HG02973 (cell line): ENCODE results near the gene SNRNP200.
"Not testable (repeated sequence)": the region's sequence is repeated elsewhere in the genome, so short reads cannot be mapped to it uniquely, and the experiment has no call there.

Experiments used
- ATAC-seq: cut with Tn5 transposase; IDR thresholded peaks from one replicate; pipeline ENCODE4 v1.9.1; 2021; ENCODE audit warnings: moderate library complexity; ENCODE audit not compliant: unreplicated experiment

SNRNP200 gene

GRCh38 chr2:96276787-96277499, 28.4 kb downstream of the SNRNP200 start:
- ATAC-seq = no peak

GRCh38 chr2:96274355-96275056, 30.8 kb downstream of the SNRNP200 start:
- no peak for ATAC-seq

- ATAC-seq = no peak
Observed at GRCh38 chr2:96273763-96274162, 31.6 kb downstream of the SNRNP200 start.

- no peak for ATAC-seq
Observed at GRCh38 chr2:96271995-96272394, 33.4 kb downstream of the SNRNP200 start.

GRCh38 chr2:96267159-96267971, 38.0 kb downstream of the SNRNP200 start:
- no peak for ATAC-seq

GRCh38 chr2:96265840-96266679, 39.3 kb downstream of the SNRNP200 start, which contains the start of the genes CIAO1 and TMEM127:
CIAO1 (plus strand) TSS chr2:96266225; CDS start chr2:96266351, 126 bp downstream.
TMEM127 (minus strand) TSS chr2:96265997; CDS start chr2:96265381, 616 bp downstream.
- ATAC-seq = peak; percentile 87

GRCh38 chr2:96265349-96265839, 40.0 kb downstream of the SNRNP200 start:
- ATAC-seq = peak; percentile 10

- no peak for ATAC-seq
Observed at GRCh38 chr2:96264656-96265348, 40.5 kb downstream of the SNRNP200 start.

- ATAC-seq = no peak
Observed at GRCh38 chr2:96264086-96264485, 41.3 kb downstream of the SNRNP200 start.

- no peak for ATAC-seq
Observed at GRCh38 chr2:96262306-96262705, 43.0 kb downstream of the SNRNP200 start.

- ATAC-seq = no peak
Observed at GRCh38 chr2:96261328-96262003, 43.9 kb downstream of the SNRNP200 start.

- no peak for ATAC-seq
Observed at GRCh38 chr2:96260387-96261260, 44.7 kb downstream of the SNRNP200 start.

GRCh38 chr2:96259497-96259921, 45.8 kb downstream of the SNRNP200 start:
- no peak for ATAC-seq

GRCh38 chr2:96258166-96259022, 47.0 kb downstream of the SNRNP200 start:
- no peak for ATAC-seq

- ATAC-seq = not testable (repeated sequence)
Observed at GRCh38 chr2:96257744-96258143, 47.6 kb downstream of the SNRNP200 start.

- ATAC-seq = no peak
Observed at GRCh38 chr2:96256611-96257113, 48.7 kb downstream of the SNRNP200 start.

- no peak for ATAC-seq
Observed at GRCh38 chr2:96254571-96254970, 50.8 kb downstream of the SNRNP200 start.
